ENCODE data around the gene TNRC6C.

- TF ChIP-seq CTCF (IDR thresholded peaks at IDR 0.05; ENCODE audit: insufficient read depth, low read length, poor library complexity, severe bottlenecking), result no peak
- TF ChIP-seq EZH2phosphoT487 (conservative IDR thresholded peaks at IDR 0.05; ENCODE audit: low read length), result no peak
Measured at GRCh38 chr17:78135858-78136500, 177.5 kb downstream of the TNRC6C start.

All from SU-DHL-6 (cell line).